Right lobe of liver (tissue), 6 donors: ENCODE data around the gene LRRC18. TPM values are rescaled to one million over a fixed set of nuclear protein-coding genes. Genes with fewer than 3 reads are reported as not detected.

Experiments used
- ATAC-seq, 4 donors: fragments of 200-7000 bp; cut with Tn5 transposase; one replicate each; pipeline ENCODE4 v1.9.1; 2020; ENCODE audit warnings: mild to moderate bottlenecking in 4 of 4, moderate library complexity in 4 of 4
- DNase-seq, 3 donors: peaks; one replicate each; pipeline ENCODE4 v3.0.0-alpha.2; 2020
- H3K27ac ChIP-seq, 3 donors: fragments of 200-600 bp; one replicate each; pipeline ENCODE4 v1.8.0; 2022
- H3K27me3 ChIP-seq, 2 donors: fragments of 200-600 bp; one replicate each; pipeline ENCODE4 v1.8.0; 2022
- H3K36me3 ChIP-seq, 4 donors: fragments of 200-600 bp; sonication (generic) in 1 of 4; one replicate each; pipeline versions ENCODE4 v1.5.1 to v1.8.0; 2017 to 2022; ENCODE audit warnings: control low read depth in 1 of 4
- H3K4me1 ChIP-seq, 4 donors: fragments of 200-600 bp; sonication (generic) in 1 of 4; one replicate each; pipeline versions ENCODE4 v1.5.1 to v1.8.0; 2017 to 2022; ENCODE audit warnings: control low read depth in 1 of 4
- H3K4me3 ChIP-seq, 3 donors: fragments of 200-600 bp; one replicate each; pipeline ENCODE4 v1.8.0; 2022
- H3K9me3 ChIP-seq, 4 donors: fragments of 200-600 bp; sonication (generic) in 1 of 4; one replicate each; pipeline versions ENCODE4 v1.5.1 to v1.8.0; 2017 to 2022; ENCODE audit warnings: control low read depth in 1 of 4
- CTCF ChIP-seq, 4 donors: fragments of 200-600 bp in 3 of 4; fragments of 450-650 bp in 1 of 4; IDR thresholded peaks; one replicate each; pipeline versions ENCODE4 v1.5.1 to v1.8.0; 2016 to 2022; ENCODE audit warnings: antibody characterized with exemption in 4 of 4, mild to moderate bottlenecking in 2 of 4
- POLR2A ChIP-seq: fragments of 450-650 bp; IDR thresholded peaks from one replicate; pipeline ENCODE4 v1.6.1; 2017; ENCODE audit warnings: antibody characterized with exemption, mild to moderate bottlenecking
- WGBS: methylation state at CpG from one replicate; pipeline ENCODE4 v1.1.6; 2018; ENCODE audit warnings: low coverage, low lambda C conversion rate; ENCODE audit not compliant: insufficient coverage; ENCODE audit errors: missing lambda C conversion rate; 5-methylcytosine and 5-hydroxymethylcytosine counted together
- intact Hi-C, 2 donors: fragments of 100-400 bp; cut with DNase I; formaldehyde crosslinking; loops; one replicate each; pipeline versions ENCODE4 v1.11.2 to v1.14.1; 2022
- total RNA-seq, 6 experiments: library from RNA; depleted of rRNA in 2 of 6; stranded (reverse); fragments of >200 nt in 2 of 6; fragmentation: NEBNext Ultra II Directional in 3 of 6; extraction: Animal tissue kit (Norgen Biotek cat#: 25700) in 3 of 6; gene quantifications; one replicate each; pipeline versions ENCODE4 v1.1.0 to v1.2.4, GENCODE V29; 2016 to 2023
- donor health status: DM: no; HTN: yes; CAD: no.
- donor health status: DM: no; HTN: no; CAD: no.
- donor health status: DM: no; HTN: no; CAD: no.
- donor health status: DM: no; HTN: yes; CAD: no.
- donor health status: DM: no; HTN: yes; CAD: no.

LRRC18 gene
- total RNA-seq, 6 experiments from 2014 or later: not detected

GRCh38 chr10:48923748-48924147 is 15.9 kb downstream of the LRRC18 start:
- 85% methylated on average over 2 of the region's 3 CpGs for whole genome bisulfite sequencing
- intact Hi-C loops: no loop called here

GRCh38 chr10:48913674-48914073 is 26.0 kb downstream of the LRRC18 start:
- TF ChIP-seq POLR2A: no peak
- TF ChIP-seq CTCF (IDR thresholded peaks at IDR 0.05): no peak
- no peak overlapping the region for H3K27ac ChIP-seq
- WGBS: 80% methylated on average over 3 of the region's 14 CpGs
- no peaks in the 10 kb centered on the region for H3K36me3 ChIP-seq
- intact Hi-C loops: no loop called here
- DNase-seq (no peak), ATAC-seq (no peak)
- H3K4me3 ChIP-seq: no peak overlapping the region
- no peaks in the 10 kb centered on the region for H3K4me1 ChIP-seq
- H3K27me3 ChIP-seq: no peaks in the 10 kb centered on the region
- no peaks in the 10 kb centered on the region for H3K9me3 ChIP-seq

More at GRCh38 chr10:48923748-48924147, 15.9 kb downstream of the LRRC18 start:
- no peaks in the 10 kb centered on the region for H3K27me3 ChIP-seq
- H3K9me3 ChIP-seq: no peaks in the 10 kb centered on the region
- no peak overlapping the region for H3K27ac ChIP-seq
- H3K4me3 ChIP-seq: no peak overlapping the region
- H3K4me1 ChIP-seq: no peaks in the 10 kb centered on the region
- H3K36me3 ChIP-seq: no peaks in the 10 kb centered on the region
- TF ChIP-seq POLR2A: no peak
- no peak for TF ChIP-seq CTCF (IDR thresholded peaks at IDR 0.05)
- peak in 1 of 3 donors; percentile 15 for DNase-seq
- no peak for ATAC-seq

- no peaks in the 10 kb centered on the region for H3K9me3 ChIP-seq
- no peaks in the 10 kb centered on the region for H3K4me1 ChIP-seq
- ATAC-seq: no peak
- H3K27me3 ChIP-seq: no peaks in the 10 kb centered on the region
- H3K4me3 ChIP-seq: no peak overlapping the region
- TF ChIP-seq POLR2A: no peak
- no peak for TF ChIP-seq CTCF (IDR thresholded peaks at IDR 0.05)
- no peak for DNase-seq
- no peak overlapping the region for H3K27ac ChIP-seq
- 60% methylated on average over 4 of the region's 5 CpGs for WGBS
- H3K36me3 ChIP-seq: no peaks in the 10 kb centered on the region
- intact Hi-C loops: no loop called here
Measured at GRCh38 chr10:48910548-48910947, 29.1 kb downstream of the LRRC18 start.

- ATAC-seq (no peak), DNase-seq (no peak)
- H3K4me3 ChIP-seq: no peak overlapping the region
- H3K4me1 ChIP-seq: no peaks in the 10 kb centered on the region
- H3K9me3 ChIP-seq: no peaks in the 10 kb centered on the region
- intact Hi-C loops: no loop called here
- WGBS: no CpG with 5 or more reads among the region's 4 CpGs
- H3K27me3 ChIP-seq: no peaks in the 10 kb centered on the region
- H3K36me3 ChIP-seq: no peaks in the 10 kb centered on the region
- H3K27ac ChIP-seq: no peak overlapping the region
- TF ChIP-seq POLR2A (no peak), CTCF (IDR thresholded peaks at IDR 0.05) (no peak)
Measured at GRCh38 chr10:48907730-48908129, 31.9 kb downstream of the LRRC18 start.

- no peak for ATAC-seq
- WGBS: 81% methylated on average over 2 of the region's 2 CpGs
Measured at GRCh38 chr10:48906841-48907240, 32.8 kb downstream of the LRRC18 start.

More at GRCh38 chr10:48906841-48907240, 32.8 kb downstream of the LRRC18 start:
- Histone ChIP-seq H3K9me3 (no peaks in the 10 kb centered on the region), H3K36me3 (no peaks in the 10 kb centered on the region), H3K27me3 (no peaks in the 10 kb centered on the region), H3K27ac (no peak overlapping the region), H3K4me3 (no peak overlapping the region), H3K4me1 (no peaks in the 10 kb centered on the region)
- intact Hi-C loops: no loop called here
- TF ChIP-seq CTCF (IDR thresholded peaks at IDR 0.05): no peak
- no peak for TF ChIP-seq POLR2A
- DNase-seq: no peak
